ENCODE results near the gene AFF1. TPM values are rescaled to one million over a fixed set of nuclear protein-coding genes. Genes with fewer than 3 reads are reported as not detected.

AFF1 gene
- total and polyA plus RNA-seq, 2 of the 4 experiments (the other 2 are of a cell fraction) = 7.0 to 9.6 TPM

DNA sequence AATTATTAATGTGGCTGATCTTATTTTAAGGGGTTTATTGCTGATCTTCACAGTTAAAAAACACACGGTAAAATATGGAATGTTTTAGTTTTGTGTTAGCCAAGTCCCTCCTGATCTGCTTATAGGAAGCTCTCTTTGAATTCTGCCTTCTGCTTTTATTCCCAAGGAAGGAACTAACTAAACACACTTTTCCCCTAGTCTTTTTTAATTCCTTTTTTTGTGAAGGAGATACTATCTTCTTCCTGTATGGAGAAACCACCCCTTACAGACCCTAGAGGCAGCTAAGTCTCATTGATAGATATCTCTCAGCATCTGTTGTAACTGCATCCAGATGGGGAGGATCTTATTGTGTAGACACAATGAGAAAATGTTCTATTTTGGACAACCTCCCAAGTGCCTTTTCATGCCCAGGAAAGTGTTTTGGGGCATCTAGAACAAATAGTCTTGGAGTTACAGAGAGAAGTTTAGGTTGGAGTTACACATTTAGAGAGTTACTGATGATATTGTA is 64.4 kb downstream of the AFF1 start:
- Histone ChIP-seq H2AK9ac (replicated peaks; ENCODE audit: low read depth, low read length, poor library complexity) (no peak overlapping the region), H3K56ac (ENCODE audit: extremely low read depth, insufficient read depth, low read length) (no peak overlapping the region), H2BK5ac (ENCODE audit: low read depth, low read length, poor library complexity, severe bottlenecking) (no peak overlapping the region), H2AFZ (replicated peaks; ENCODE audit: low read length, poor library complexity) (no peak overlapping the region), H2BK20ac (ENCODE audit: low read depth, low read length) (no peak overlapping the region; the same call in 1 of the 2 replicates), H2BK15ac (ENCODE audit: low read depth, low read length) (peak overlapping the region; percentile 66; the same call in 1 of the 3 replicates), H3K4ac (ENCODE audit: low read depth, low read length) (peak overlapping the region; percentile 43; the same call in 1 of the 2 replicates), H3K27me3 (ENCODE audit: control insufficient read depth, insufficient read depth, low read length) (no peaks in the 10 kb centered on the region), H3K79me1 (ENCODE audit: low read depth in 1 of 2, low read length in 2 of 2) (peaks cover 23 to 28% of the 10 kb centered on the region in 2 experiments), H3K18ac (ENCODE audit: low read depth, low read length) (no peak overlapping the region; the same call in 1 of the 2 replicates), H3K23ac (ENCODE audit: low read depth, low read length) (peak overlapping the region; percentile 40; the same call in 1 of the 2 replicates), H2BK120ac (ENCODE audit: low read depth, low read length) (peak overlapping the region; percentile 51; the same call in 1 of the 2 replicates), H3K4me3 (ENCODE audit: insufficient read depth, low read depth, low read length) (no peak overlapping the region), H3K4me2 (ENCODE audit: low read depth, low read length) (no peak overlapping the region), H4K5ac (ENCODE audit: low read depth, low read length) (0 out of 2 replicates have a peak overlapping the region, but pooled peaks have one; percentile 46), H3K14ac (replicated peaks; ENCODE audit: low read depth, low read length) (peak overlapping the region; percentile 43; the same call in 1 of the 2 replicates), H3K27ac (ENCODE audit: insufficient read depth, low read length) (no peak overlapping the region), H4K20me1 (ENCODE audit: insufficient read depth, low read length) (0 out of 2 replicates have a peak, but pooled peaks cover 4% of the 10 kb centered on the region), H4K91ac (ENCODE audit: insufficient read depth, low read depth, low read length) (peak overlapping the region; percentile 20; the same call in 1 of the 2 replicates), H4K8ac (ENCODE audit: low read depth in 2 of 2, low read length in 2 of 2) (0 out of 4 replicates have a peak overlapping the region, but pooled peaks of 1 of the 2 experiments have one; percentile 8), H3K9me3 (ENCODE audit: control insufficient read depth, insufficient read depth, low read length) (no peaks in the 10 kb centered on the region), H3K36me3 (ENCODE audit: control insufficient read depth, insufficient read depth, low read length) (no peaks in the 10 kb centered on the region), H3K4me1 (ENCODE audit: control insufficient read depth, insufficient read depth, low read length) (peaks cover 8% of the 10 kb centered on the region), H3K9ac (ENCODE audit: low read depth, low read length) (no peak overlapping the region), H2AK5ac (ENCODE audit: low read depth, low read length) (peak overlapping the region; percentile 65), H3K9me1 (ENCODE audit: insufficient read depth, low read length) (peaks cover 3% of the 10 kb centered on the region)
- ChIA-PET CTCF (interaction anchor here (1.0 to 1.1 kb wide), 2 partner anchors 10 to 94 kb away, joined by 3 read pairs; no protein-coding TSS in a partner anchor), POLR2A (ENCODE audit: unreplicated experiment) (no interaction called here)
- intact Hi-C loops (cut with micrococcal nuclease) = no loop called here
- ATAC-seq (ENCODE audit: low read depth) (no peak), DNase-seq (no peak)
- WGBS, 2 experiments (ENCODE audit: extremely low coverage in 2 of 2, insufficient read length in 1 of 2) = no CpG with 5 or more reads among the region's 1 CpG
- in situ Hi-C loops (cut with MboI; ENCODE audit: low sequenced_read_pairs) = loop anchor here (5.0 kb wide), 1 partner anchor 37 kb away; no protein-coding TSS in a partner anchor
- no TSS peak for BruUV-seq (replicated peaks)
- dilution Hi-C loops (cut with HindIII; ENCODE audit: low sequenced_read_pairs, unreplicated experiment) = no loop called here
- TF ChIP-seq, protein P1, sequence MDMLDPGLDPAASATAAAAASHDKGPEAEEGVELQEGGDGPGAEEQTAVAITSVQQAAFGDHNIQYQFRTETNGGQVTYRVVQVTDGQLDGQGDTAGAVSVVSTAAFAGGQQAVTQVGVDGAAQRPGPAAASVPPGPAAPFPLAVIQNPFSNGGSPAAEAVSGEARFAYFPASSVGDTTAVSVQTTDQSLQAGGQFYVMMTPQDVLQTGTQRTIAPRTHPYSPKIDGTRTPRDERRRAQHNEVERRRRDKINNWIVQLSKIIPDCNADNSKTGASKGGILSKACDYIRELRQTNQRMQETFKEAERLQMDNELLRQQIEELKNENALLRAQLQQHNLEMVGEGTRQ (IDR thresholded peaks at IDR 0.05; ENCODE audit: low read depth, low read length) = no peak
- TF ChIP-seq RFX5 (IDR thresholded peaks at IDR 0.05; ENCODE audit: low read depth, low read length) = no peak
- TF ChIP-seq, protein P2, sequence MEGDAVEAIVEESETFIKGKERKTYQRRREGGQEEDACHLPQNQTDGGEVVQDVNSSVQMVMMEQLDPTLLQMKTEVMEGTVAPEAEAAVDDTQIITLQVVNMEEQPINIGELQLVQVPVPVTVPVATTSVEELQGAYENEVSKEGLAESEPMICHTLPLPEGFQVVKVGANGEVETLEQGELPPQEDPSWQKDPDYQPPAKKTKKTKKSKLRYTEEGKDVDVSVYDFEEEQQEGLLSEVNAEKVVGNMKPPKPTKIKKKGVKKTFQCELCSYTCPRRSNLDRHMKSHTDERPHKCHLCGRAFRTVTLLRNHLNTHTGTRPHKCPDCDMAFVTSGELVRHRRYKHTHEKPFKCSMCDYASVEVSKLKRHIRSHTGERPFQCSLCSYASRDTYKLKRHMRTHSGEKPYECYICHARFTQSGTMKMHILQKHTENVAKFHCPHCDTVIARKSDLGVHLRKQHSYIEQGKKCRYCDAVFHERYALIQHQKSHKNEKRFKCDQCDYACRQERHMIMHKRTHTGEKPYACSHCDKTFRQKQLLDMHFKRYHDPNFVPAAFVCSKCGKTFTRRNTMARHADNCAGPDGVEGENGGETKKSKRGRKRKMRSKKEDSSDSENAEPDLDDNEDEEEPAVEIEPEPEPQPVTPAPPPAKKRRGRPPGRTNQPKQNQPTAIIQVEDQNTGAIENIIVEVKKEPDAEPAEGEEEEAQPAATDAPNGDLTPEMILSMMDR (conservative IDR thresholded peaks at IDR 0.05; ENCODE audit: low read depth, low read length) = no peak
- no peak for TF ChIP-seq POLR2A (IDR thresholded peaks at IDR 0.05; ENCODE audit: low read depth, low read length)
- TF ChIP-seq MAZ (IDR thresholded peaks at IDR 0.05; ENCODE audit: borderline replicate concordance, low read depth, low read length) = no peak
- TF ChIP-seq RCOR1 (IDR thresholded peaks at IDR 0.05; ENCODE audit: insufficient replicate concordance, low read length) = no peak
- TF ChIP-seq BHLHE40 (IDR thresholded peaks at IDR 0.05; ENCODE audit: low read depth, low read length) = no peak
- TF ChIP-seq, protein P3, sequence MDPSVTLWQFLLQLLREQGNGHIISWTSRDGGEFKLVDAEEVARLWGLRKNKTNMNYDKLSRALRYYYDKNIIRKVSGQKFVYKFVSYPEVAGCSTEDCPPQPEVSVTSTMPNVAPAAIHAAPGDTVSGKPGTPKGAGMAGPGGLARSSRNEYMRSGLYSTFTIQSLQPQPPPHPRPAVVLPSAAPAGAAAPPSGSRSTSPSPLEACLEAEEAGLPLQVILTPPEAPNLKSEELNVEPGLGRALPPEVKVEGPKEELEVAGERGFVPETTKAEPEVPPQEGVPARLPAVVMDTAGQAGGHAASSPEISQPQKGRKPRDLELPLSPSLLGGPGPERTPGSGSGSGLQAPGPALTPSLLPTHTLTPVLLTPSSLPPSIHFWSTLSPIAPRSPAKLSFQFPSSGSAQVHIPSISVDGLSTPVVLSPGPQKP (IDR thresholded peaks at IDR 0.05; ENCODE audit: borderline replicate concordance, low read depth, low read length) = no peak
- no peak for TF ChIP-seq MAFK (IDR thresholded peaks at IDR 0.05; ENCODE audit: low read depth, low read length)
- TF ChIP-seq NFE2L2 (IDR thresholded peaks at IDR 0.05; ENCODE audit: low read depth, low read length) = no peak
- no peak for TF ChIP-seq MXI1 (IDR thresholded peaks at IDR 0.05; ENCODE audit: borderline replicate concordance, low read depth, low read length)
- no peak for TF ChIP-seq SMC3 (IDR thresholded peaks at IDR 0.05; ENCODE audit: low read depth, low read length)
- TF ChIP-seq FOS (IDR thresholded peaks at IDR 0.05; ENCODE audit: low read depth, low read length) = no peak
- TF ChIP-seq CHD1 (IDR thresholded peaks at IDR 0.05; ENCODE audit: low read depth, low read length) = no peak
- TF ChIP-seq RAD21 (IDR thresholded peaks at IDR 0.05; ENCODE audit: low read length) = no peak

All from IMR-90 (cell line).